ENCODE results near the gene TMEM259. TPM values are rescaled to one million over a fixed set of nuclear protein-coding genes. Genes with fewer than 3 reads are reported as not detected.

TMEM259 gene
- total RNA-seq, 2 donors from 2014 or later: 183 to 267 TPM

GRCh38 chr19:1067341-1067957 is 46.5 kb upstream of the TMEM259 start:
- DNase-seq (ENCODE audit: low spot score) (no peak), ATAC-seq (ENCODE audit: insufficient number of reproducible peaks, low FRiP score, low read depth) (no peak)
- peak overlapping the region; percentile 22 to 26 for H3K27ac ChIP-seq
- TF ChIP-seq CTCF (IDR thresholded peaks at IDR 0.05): no peak
- no peaks in the 10 kb centered on the region for H3K27me3 ChIP-seq (replicated peaks; ENCODE audit: insufficient read depth)
- peak overlapping the region; percentile 68 for H3K4me3 ChIP-seq
- peaks cover 14 to 63% of the 10 kb centered on the region in 2 donors for H3K4me1 ChIP-seq (ENCODE audit: control insufficient read depth in 1 of 2, low read depth in 2 of 2)
- no peaks in the 10 kb centered on the region for H3K9me3 ChIP-seq
- no peaks in the 10 kb centered on the region for H3K36me3 ChIP-seq

- ATAC-seq (ENCODE audit: insufficient number of reproducible peaks, low FRiP score, low read depth): no peak
- peaks cover 14 to 63% of the 10 kb centered on the region in 2 donors for H3K4me1 ChIP-seq (ENCODE audit: control insufficient read depth in 1 of 2, low read depth in 2 of 2)
Measured at GRCh38 chr19:1066748-1067340, 45.9 kb upstream of the TMEM259 start, which contains the start of gene ARHGAP45. TSS of gene ARHGAP45 (plus strand) at chr19:1067167. CDS start at chr19:1067406, 239 bp downstream.

GRCh38 chr19:1066251-1066747 is 45.4 kb upstream of the TMEM259 start:
- H3K36me3 ChIP-seq: no peaks in the 10 kb centered on the region
- H3K4me1 ChIP-seq (ENCODE audit: control insufficient read depth in 1 of 2, low read depth in 2 of 2): peaks cover 14 to 57% of the 10 kb centered on the region in 2 donors
- ATAC-seq (ENCODE audit: insufficient number of reproducible peaks, low FRiP score, low read depth): no peak
- H3K9me3 ChIP-seq: no peaks in the 10 kb centered on the region
- no peak overlapping the region for H3K27ac ChIP-seq
- TF ChIP-seq CTCF (IDR thresholded peaks at IDR 0.05): no peak
- no peak for DNase-seq (ENCODE audit: low spot score)
- H3K27me3 ChIP-seq (replicated peaks; ENCODE audit: insufficient read depth): no peaks in the 10 kb centered on the region
- peak overlapping the region; percentile 68 for H3K4me3 ChIP-seq

More at GRCh38 chr19:1066748-1067340, 45.9 kb upstream of the TMEM259 start, which contains the start of gene ARHGAP45:
- Histone ChIP-seq H3K4me3 (peak within 1 kb of the TSS; percentile 68), H3K36me3 (no peaks in the 10 kb centered on the region), H3K9me3 (no peaks in the 10 kb centered on the region), H3K27ac (peak within 1 kb of the TSS; percentile 22 to 26), H3K27me3 (replicated peaks; ENCODE audit: insufficient read depth) (no peaks in the 10 kb centered on the region)
- no peak for TF ChIP-seq CTCF (IDR thresholded peaks at IDR 0.05)
- DNase-seq (ENCODE audit: low spot score): no peak

GRCh38 chr19:1065606-1066109 is 44.7 kb upstream of the TMEM259 start:
- TF ChIP-seq CTCF (IDR thresholded peaks at IDR 0.05): no peak
- Histone ChIP-seq H3K9me3 (no peaks in the 10 kb centered on the region), H3K36me3 (no peaks in the 10 kb centered on the region), H3K27me3 (replicated peaks; ENCODE audit: insufficient read depth) (no peaks in the 10 kb centered on the region), H3K4me3 (no peak overlapping the region), H3K27ac (no peak overlapping the region), H3K4me1 (ENCODE audit: control insufficient read depth in 1 of 2, low read depth in 2 of 2) (peaks cover 14 to 51% of the 10 kb centered on the region in 2 donors)
- DNase-seq (ENCODE audit: low spot score): no peak
- ATAC-seq (ENCODE audit: insufficient number of reproducible peaks, low FRiP score, low read depth): no peak

Measured in thoracic aorta (tissue), 2 donors.